HG03175 (cell line): ENCODE results near the gene PMP22.
A peak's percentile ranks its signal among the peaks of the same experiment; 100 is the strongest.
"Not testable (repeated sequence)": the region's sequence is repeated elsewhere in the genome, so short reads cannot be mapped to it uniquely, and the experiment has no call there.

ENCODE experiments used
- ATAC-seq: cut with Tn5 transposase; IDR thresholded peaks from one replicate; pipeline ENCODE4 v1.9.1; 2021; ENCODE audit warnings: mild to moderate bottlenecking, moderate library complexity; ENCODE audit not compliant: unreplicated experiment

The PMP22 gene

GRCh38 chr17:15257258-15257788 lies 7.8 kb downstream of the PMP22 start:
- ATAC-seq, result peak; percentile 73

- no peak for ATAC-seq
Measured at GRCh38 chr17:15256689-15257088, 8.4 kb downstream of the PMP22 start.

- ATAC-seq, result no peak
Measured at GRCh38 chr17:15255713-15256454, 9.2 kb downstream of the PMP22 start.

GRCh38 chr17:15250135-15250860 lies 14.8 kb downstream of the PMP22 start:
- ATAC-seq, result no peak

GRCh38 chr17:15249487-15249886 lies 15.6 kb downstream of the PMP22 start:
- no peak for ATAC-seq

GRCh38 chr17:15247891-15248529 lies 17.1 kb downstream of the PMP22 start:
- no peak for ATAC-seq

- no peak for ATAC-seq
Measured at GRCh38 chr17:15245054-15245453, 20.1 kb downstream of the PMP22 start.

- no peak for ATAC-seq
Measured at GRCh38 chr17:15240644-15241043, 24.5 kb downstream of the PMP22 start.

- no peak for ATAC-seq
Measured at GRCh38 chr17:15239491-15239890, 25.6 kb downstream of the PMP22 start.

GRCh38 chr17:15238676-15239422 lies 26.3 kb downstream of the PMP22 start:
- no peak for ATAC-seq

- ATAC-seq, result no peak
Measured at GRCh38 chr17:15238057-15238456, 27.1 kb downstream of the PMP22 start.

- ATAC-seq, result no peak
Measured at GRCh38 chr17:15237106-15237425, 28.1 kb downstream of the PMP22 start.

- no peak for ATAC-seq
Measured at GRCh38 chr17:15236281-15237105, 28.6 kb downstream of the PMP22 start.

- no peak for ATAC-seq
Measured at GRCh38 chr17:15233971-15234370, 31.2 kb downstream of the PMP22 start.

- no peak for ATAC-seq
Measured at GRCh38 chr17:15233022-15233805, 31.9 kb downstream of the PMP22 start.

- no peak for ATAC-seq
Measured at GRCh38 chr17:15232517-15232915, 32.6 kb downstream of the PMP22 start.

GRCh38 chr17:15231851-15232516 lies 33.1 kb downstream of the PMP22 start:
- ATAC-seq, result no peak

GRCh38 chr17:15230866-15231265 lies 34.3 kb downstream of the PMP22 start:
- ATAC-seq, result no peak

- not testable (repeated sequence) for ATAC-seq
Measured at GRCh38 chr17:15221827-15222226, 43.3 kb downstream of the PMP22 start.
